AML-193 (cell line): ENCODE results near the gene ADAMTS17.

Experiments used
- DNase-seq, 2 experiments: peaks; one replicate each; lab custom pipeline; 2025; lab: John Stamatoyannopoulos, UW

ADAMTS17 gene

DNA sequence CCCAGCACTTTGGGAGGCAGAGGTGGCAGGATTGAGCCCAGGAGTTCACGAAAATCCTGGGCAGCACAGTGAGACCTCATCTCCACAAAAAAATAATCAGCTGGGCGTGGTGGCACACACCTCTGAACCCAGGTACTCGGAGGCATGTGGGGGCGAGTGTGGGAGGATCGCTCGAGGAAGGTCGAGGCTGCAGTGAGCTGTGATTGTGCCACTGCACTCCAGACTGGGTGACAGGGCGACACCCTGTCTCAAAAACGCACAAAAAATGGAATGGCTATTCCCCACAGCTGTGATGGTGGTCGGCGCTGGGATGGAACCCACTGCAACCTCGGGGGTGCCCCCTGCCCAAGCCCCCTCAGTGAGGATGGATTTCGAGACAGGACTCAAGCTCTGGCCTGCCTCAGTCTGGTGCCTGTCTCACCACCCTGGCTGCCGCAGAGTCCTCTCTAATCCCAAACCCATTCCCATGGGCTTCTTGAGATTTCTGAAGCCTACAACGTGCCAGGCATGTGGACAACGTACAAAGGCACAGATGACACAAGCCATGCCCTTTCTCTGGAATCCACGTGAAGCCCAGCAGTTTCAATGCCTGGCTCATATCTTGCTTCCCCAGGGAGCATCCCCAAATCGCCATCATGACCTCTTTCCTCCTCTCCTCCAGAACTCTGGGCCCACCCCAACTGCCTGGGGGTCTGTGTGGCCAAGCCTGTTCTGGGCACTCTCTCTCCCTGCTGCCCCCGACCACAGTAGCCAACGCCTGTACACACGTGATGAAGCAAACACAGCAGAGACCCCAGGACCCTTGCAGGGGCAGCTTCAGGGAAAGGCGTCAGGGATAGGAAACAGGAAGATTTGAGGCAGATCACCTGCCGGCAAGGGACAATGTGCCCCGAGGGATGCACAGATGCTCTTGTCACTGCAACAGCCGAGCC, 32.4 kb downstream of the ADAMTS17 start:
- DNase-seq, result no peak

DNA sequence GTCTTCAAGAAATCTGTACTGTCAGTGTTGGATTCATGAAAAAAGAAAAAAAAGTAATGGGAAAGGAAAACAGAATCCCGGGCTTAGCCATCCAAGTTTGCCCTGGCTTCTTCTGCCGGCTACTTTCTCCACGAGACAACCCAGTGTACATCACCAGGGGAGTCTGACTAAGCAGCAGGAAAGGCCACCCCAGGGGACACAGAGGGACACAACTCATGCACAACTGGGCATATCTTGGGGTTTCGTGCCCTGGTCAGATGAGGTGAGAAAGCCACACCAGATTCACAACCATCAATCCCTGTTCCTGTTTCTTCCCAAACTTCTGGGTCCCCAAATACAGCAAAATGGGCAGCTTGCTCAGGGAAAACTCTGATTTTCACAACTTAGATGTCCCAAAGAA, 33.2 kb downstream of the ADAMTS17 start:
- no peak for DNase-seq

DNA sequence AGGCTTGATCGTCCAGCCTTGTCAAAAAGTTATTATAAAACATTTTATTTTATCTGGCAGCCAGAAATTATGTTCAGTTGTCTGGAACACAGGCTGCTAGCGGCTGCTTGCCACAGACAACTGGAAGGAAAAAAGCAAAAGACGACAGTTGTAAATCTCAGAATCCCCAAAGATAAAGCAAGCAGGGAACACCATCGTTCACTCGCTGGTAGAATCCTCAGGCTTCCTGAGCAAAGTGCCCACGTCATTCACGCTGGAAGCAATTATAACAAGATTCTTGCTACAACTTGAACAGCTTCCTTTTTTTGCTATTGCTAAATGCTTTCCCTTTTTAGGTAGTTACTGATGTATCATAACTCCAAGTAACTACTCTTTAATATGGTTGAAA, 33.6 kb downstream of the ADAMTS17 start:
- DNase-seq, result no peak

DNA sequence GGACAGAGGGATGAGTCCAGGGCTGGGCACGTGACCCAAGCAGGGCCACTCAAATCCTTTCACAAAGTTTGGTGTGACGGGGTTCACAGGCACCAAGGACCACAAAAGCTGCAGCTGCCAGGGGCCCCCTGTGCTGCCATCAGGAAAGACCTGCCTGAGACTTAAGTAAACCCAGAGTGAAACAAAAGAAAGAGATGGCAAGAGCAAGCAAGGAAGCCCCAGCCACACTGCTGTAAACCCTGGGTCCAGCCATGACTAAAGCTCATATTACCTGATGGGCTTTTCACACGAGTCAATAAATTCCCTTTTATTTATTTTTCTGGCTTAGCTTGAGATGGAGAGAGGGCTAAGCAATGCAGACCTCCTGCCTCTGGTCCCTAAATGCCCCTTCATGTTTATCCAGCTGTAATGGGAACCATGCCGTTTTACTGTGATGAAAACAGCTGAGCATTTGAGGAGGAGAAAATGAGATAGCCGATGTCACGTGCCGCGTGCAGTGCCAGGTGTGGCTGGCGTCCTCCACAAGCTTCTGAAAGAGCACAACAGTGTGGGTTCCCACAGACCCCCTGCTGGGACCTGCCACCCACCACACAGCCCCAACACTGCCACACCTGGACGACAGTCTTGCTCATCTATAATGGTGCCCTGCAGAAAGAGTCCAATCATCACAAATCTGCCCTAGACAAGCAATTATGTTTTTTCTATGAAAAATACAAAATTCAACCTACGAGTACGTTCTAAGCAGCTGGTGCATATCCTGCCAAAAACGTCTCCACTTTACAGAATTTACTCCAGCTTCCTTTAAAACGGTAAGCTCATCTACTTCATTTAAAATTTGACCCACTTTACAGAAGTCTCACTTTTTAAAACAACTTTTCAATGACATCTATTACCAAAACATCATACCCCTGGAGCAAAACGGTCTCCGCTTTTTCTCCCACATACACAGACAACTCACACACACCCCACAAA, 34.2 kb downstream of the ADAMTS17 start:
- DNase-seq, result no peak

DNA sequence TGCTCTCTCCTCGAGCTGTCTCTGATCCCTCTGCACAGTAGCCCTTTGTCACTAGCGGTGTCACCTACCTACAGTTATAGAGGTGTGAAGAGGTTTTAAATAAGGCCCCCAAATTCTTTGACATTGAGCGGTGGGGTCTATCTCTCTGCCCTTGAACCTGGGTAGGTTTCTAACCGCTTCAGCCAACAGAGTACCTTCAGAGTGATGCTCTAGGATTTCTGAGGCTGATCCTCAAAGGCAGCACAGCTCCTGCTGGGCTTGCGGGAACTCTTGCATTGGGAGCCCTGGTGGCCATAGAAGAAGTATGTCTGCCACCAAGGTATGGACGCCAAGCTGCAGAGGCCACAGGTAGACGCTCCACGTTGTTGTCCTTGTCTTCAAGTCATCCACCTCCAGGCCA, 35.7 kb downstream of the ADAMTS17 start:
- DNase-seq, result no peak

DNA sequence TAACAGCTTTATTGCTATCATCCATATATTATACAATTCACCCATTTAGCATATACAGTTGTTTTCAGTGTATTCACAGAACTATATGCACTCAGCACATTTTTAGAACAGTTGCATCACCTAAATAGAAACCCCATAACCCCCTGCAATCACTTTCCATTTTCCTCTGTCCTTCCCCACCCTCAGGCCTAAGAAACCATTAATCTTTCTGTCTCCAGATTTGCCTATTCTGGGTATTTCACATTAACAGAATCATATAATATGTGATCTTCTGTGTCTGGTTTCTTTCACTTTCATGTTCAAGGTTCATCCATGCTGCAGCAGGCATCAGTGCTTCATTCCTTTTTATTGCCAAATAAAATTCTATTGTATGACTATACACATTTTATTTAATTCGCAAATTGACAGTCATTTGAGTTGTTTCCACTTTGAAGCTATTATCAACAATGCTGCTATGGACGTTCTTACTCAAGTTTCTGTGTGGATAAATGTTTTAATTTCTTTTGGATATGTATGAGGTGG, 39.8 kb downstream of the ADAMTS17 start:
- DNase-seq, result no peak

DNA sequence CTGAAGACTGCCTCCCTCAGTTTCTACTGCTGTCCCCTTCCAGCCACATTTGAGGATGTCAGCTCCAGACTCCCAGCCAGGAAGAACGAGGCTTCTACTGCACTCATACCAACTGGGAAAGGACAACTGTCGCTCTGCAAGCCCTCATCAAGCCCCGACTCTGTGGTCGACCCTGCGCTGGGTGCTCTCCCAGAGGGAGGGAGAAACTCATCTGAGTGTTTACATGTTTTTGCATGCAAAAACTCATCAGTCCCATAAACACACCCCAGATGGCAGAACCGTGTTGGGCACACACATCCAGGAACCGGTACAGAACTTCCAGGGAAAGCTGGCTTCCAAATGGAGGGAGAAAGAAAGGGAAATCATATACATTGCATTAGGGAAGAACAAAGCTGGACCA, 43.5 kb downstream of the ADAMTS17 start:
- DNase-seq, result no peak

DNA sequence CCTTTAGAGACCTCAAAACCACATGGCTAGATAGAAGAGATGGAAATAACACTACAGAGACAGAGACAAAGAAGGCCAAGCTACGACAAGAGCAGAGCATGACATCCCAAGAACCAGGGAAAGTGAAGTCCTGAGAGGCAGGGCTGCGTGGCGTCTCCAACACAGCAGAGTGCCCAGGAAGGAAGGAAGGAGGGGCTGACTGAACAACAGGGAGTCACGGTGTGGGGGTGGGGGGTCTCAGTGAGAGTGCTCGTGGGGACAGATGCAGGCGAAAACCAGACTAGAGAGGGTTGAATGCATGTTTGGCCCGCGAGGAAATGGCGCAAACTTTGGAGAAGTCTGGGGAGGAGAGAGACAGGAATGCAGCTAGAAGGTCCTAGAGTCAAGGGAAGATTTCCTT, 44.0 kb downstream of the ADAMTS17 start:
- no peak for DNase-seq

DNA sequence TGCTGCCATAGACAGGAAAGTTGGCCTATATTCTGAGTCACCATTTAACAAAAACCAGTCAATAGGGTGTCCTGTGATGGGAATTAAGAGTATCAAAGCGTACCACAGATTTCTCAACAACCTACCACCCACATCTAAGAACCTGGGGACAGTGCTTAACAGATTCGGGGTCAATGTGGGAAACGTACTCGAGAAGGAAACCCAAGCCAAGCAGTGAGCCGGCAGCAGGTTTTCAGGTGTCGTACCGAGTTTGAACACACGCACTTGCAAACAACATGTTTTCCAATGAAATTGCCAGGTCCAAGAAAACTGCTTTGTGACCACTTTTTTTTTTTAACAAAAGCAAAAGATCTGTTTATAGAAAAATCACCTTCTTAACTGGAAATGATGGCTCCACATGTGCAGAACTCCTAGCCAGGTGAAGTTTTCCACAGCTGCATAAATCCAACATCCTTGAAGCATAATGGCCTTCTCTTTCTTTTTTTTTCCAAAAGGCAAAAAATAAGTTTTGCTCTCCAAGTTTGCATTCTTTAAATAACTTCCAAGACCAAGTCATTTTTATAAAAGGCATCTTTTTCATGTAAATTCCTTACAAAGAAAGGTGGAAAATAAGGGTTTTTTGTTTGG, 45.7 kb downstream of the ADAMTS17 start:
- DNase-seq, result no peak

DNA sequence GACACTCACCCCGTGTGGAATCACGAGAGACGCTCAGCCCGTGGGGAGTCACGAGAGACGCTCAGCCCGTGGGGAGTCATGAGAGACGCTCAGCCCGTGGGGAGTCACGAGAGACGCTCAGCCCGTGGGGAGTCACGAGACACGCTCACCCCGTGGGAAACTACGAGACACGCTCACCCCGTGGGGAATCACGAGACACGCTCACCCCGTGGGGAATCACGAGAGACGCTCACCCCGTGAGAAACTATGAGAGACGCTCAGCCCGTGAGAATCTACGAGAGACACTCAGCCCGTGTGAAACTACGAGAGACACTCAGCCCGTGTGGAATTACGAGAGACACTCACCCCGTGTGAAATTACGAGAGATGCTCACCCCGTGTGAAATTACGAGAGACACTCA, 49.8 kb downstream of the ADAMTS17 start:
- no peak for DNase-seq

DNA sequence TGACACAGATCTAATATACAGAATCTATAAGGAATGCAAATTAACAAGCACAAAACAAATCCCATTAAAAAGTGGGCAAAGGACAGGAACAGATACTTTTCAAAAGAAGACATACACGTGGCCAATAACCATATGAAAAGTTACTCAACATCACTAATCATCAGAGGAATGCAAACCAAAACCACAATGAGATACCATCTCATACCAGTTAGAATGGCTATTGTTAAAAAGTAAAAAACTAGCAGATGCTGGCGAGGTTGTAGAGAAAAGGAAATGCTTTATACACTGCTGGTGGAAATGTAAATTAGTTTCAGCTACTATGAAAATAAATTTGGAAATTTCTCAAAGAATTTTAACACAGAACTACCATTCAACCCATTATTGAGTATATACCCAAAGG, 50.7 kb downstream of the ADAMTS17 start:
- DNase-seq, result no peak

DNA sequence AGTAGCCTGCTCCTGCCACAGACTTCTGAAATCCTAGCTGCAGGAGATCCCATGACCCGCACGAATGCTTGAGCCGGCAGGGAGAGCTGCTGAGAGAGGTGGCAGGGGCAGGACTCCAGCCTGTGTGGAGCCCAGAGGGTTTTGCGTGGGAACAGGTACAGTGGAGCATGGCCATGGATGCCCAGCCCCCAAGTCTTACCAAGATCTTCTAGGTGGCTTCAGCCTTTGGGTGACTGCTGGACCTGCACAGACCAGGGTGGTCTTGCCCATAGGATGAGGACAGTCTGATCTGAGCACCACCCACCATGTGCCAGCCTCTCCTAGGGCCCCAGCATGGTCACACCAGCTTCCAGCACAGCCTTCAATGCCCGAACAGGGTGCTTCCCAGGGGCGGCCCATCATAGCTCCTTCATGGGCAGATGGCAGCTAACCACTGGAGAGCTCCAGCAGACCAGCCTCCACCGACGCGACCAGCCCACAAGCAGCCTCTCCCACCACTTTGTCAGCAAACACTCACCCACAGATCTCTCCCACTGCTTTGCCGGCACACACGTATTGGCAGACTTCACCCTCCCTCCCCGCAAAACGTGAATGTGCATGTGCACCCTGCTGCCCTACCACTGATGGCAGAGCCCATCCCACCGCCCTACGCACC, 56.0 kb downstream of the ADAMTS17 start:
- no peak for DNase-seq

DNA sequence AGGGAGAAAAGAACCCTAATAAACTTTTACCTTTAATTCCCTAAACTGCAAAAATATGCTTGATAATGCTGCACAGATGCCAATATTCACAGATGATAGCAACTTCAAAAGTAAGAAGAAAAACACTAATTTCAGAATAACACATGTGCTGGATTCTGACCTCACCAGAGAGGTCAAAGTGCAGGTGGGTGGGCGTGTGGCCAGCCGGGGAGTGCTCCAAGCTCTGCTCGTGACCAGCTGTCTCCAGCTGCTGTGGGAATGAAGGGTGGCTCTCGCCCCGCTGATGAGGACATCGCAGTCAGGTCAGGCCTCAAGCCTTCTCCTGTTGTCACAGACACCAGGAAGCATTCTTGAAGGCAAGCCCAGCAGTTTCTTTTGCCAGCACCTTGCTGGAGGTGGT, 57.1 kb downstream of the ADAMTS17 start:
- DNase-seq, result no peak

DNA sequence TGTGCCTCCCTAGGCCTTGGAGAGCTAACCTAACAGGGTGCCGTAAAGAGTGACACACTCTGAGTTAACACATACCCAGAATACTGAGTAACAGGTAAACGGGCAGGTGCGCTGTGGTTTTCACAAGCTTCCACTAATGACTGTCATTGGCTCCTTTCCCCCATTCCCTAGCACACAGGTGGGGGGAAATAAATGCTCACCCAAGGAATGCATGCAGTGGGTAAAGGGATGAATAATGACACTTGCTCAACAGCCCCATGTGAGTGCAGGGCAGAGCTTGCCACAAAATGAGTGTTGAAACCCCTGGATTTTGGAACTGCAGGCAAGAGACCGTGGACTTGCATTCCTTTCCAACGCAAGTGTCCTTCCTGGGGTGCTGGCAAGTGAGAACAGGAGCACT, 57.6 kb downstream of the ADAMTS17 start:
- no peak for DNase-seq

DNA sequence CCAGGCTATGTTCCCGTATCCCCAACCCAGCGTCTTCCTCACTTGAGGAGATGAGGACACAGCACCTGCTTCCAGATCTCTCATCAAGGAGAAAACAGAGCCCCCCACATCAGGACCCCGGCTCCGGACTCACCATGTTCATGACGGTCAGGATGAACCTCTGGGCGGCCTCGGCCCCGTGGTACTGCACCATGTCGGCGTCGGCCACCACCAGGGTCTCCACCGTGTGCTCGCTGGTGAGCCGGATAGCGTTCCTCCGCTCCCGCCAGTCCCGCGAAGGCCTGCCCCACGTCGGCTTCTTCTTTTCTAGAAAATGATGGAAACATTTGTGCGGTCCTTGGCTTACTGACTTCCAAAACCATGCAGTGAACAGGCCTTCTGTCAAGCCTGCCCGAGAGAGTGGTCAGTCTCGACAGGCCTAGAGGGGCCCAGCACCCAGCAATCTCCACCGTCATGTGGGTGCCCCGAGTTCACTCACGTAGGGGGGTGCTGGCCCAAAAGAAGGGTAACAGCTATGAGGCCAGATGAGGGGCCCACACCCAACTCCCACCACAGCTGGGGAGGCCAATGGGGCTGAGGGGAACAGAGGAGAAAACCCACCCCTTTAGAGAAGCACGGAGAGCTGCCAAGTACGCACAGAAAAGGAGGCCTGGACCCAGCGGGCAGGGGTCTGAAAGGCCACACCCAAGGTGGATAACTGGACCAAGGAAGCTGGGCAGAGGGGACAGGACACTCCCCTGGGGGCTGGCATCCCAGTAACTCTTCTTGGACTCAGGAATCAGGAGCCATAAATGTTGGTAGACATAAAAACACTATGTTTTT, 60.5 kb downstream of the ADAMTS17 start:
- no peak for DNase-seq

DNA sequence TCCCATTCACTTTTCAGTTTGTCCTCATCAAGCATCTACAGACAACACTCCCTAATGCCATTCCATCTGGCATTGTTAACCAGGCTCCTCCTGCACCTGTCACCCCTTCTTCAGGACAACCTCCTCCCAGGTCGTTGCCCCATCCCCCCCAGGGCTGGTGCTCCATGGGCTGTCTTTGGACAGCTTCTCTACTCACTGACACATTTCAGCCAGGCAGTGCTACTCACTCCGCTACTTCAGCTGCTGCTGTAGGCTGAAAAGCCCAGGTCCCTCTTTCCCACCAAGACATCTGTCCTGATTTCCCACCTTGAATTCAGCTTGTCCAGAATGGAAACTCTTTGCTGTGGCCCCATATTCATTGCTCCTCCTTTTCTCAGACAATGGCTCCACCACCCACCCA, 61.9 kb downstream of the ADAMTS17 start:
- DNase-seq, result no peak

DNA sequence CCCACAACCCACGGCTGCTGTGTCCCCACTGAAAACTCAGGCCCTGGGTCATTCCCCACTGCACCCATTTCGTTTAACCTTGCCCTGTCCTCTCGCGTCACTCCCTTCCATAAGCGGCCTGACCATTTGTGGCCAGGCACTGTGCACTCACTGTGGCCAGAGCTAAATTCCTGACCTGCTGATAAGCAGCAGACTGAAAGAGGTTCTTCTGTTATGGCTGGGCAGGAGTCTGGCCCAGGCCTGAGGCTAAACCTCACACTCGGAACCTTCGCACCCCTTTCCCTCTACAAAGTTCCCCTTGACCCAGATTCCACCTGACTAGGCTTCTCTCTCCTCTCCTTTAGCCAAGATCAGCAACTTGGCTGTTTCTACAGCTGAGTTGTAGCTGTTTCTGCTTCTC, 62.3 kb downstream of the ADAMTS17 start:
- DNase-seq, result no peak

DNA sequence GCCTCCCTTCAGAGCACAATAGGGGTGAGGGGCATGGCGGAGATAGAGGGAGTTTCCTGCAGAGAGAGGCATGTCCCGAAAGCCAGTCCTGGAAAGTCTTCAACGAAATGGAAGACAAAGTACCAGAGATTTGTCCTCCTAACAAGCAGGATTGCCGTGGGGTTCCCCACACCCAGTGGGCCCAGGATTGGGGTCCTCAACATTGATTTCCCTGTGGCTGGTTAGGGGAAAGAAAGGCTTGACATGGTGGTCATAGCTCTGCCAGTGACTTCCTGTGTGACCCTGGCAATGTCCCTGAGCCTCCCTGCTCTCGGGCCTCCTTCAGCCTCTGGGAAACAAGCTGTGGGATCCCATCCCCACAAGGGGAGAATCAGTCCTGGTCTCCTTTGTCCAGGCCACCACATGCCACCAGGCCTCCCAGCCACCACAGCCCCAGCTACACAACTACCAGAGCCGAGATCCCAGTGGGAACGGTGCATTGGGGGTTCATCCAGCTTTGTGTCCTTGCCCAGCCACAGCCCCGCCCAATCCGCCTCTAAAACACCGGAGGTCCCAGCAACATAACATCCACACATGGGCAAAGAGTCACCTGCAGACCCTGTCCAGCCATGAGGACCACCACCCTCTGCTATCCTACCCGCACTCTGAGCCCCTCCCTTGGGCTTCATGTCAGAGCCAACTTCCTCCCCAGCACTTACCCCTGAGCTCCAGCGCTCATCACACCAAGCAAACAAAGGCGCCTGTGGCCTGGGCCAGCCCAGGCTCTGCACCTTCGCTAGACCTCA, 63.0 kb downstream of the ADAMTS17 start:
- DNase-seq, result no peak

DNA sequence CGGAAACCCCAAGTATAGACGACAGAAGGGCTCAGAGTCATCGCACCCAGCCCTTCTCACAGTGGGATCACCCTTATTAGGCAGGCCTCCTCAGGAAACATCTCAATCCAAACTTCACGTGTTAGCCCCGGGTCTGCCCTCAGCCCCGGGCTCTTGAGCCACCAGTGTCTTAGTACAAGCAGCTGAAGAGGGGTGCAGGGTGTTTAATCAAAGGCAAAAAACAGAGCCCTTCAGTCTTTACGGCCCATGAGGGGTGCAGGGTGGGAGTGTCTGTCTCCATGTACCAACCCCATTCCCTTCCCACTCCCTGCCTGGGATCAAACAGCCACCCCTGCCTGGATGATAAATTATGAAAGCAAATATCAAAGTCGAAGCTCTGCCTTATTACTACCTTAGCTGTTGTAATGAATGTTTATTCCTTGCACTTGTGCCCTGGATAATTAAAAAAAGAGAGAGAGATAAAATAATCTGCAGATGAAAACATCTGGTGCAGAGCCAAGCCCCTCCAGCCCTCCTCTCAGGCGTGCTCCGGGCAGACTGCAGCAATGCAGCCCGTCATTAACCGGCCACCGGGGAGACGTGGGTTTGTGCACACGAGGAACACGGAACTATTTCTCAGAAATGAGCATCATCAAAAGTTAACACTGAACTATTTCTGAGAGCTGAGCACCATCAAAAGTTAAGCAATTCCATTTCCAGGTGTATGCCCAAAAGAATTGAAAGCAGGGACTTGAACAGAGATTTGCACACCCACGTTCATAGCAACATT, 64.5 kb downstream of the ADAMTS17 start:
- no peak for DNase-seq
